Stimulated activated CD4-positive, alpha-beta T cell treated with anti-CD3 and anti-CD28 coated beads, Interleukin-2, amount 100 ng/mL, for 48 hours (primary cell): Measurements from ENCODE around the gene CCRL2.
"Not testable (repeated sequence)": the region's sequence is repeated elsewhere in the genome, so short reads cannot be mapped to it uniquely, and the experiment has no call there.

Experiments used
- DNase-seq, 2 donors: peaks; one replicate each; pipeline ENCODE4 v3.0.0-alpha.2; 2020

Gene CCRL2

GRCh38 chr3:46429671-46430070, 22.6 kb downstream of the CCRL2 start:
- no peak for DNase-seq

GRCh38 chr3:46430879-46431278, 23.8 kb downstream of the CCRL2 start:
- not testable (repeated sequence) for DNase-seq

- not testable (repeated sequence) for DNase-seq
Observed at GRCh38 chr3:46431905-46432304, 24.8 kb downstream of the CCRL2 start.

GRCh38 chr3:46433118-46433517, 26.1 kb downstream of the CCRL2 start:
- not testable (repeated sequence) for DNase-seq

GRCh38 chr3:46433841-46434240, 26.8 kb downstream of the CCRL2 start:
- DNase-seq: no peak

GRCh38 chr3:46435081-46435726, 28.1 kb downstream of the CCRL2 start:
- no peak for DNase-seq

GRCh38 chr3:46438831-46439230, 31.8 kb downstream of the CCRL2 start:
- no peak for DNase-seq

- peak in 1 of 2 donors; percentile 7 for DNase-seq
Observed at GRCh38 chr3:46440531-46441294, 33.7 kb downstream of the CCRL2 start.

- peak; percentile 33 to 55 for DNase-seq
Observed at GRCh38 chr3:46442576-46443530, 35.8 kb downstream of the CCRL2 start.

GRCh38 chr3:46447228-46447985, 40.3 kb downstream of the CCRL2 start:
- no peak for DNase-seq

GRCh38 chr3:46448721-46449120, 41.7 kb downstream of the CCRL2 start:
- no peak for DNase-seq

GRCh38 chr3:46449755-46450552, 42.9 kb downstream of the CCRL2 start:
- no peak for DNase-seq

- no peak for DNase-seq
Observed at GRCh38 chr3:46453526-46454208, 46.6 kb downstream of the CCRL2 start.

- no peak for DNase-seq
Observed at GRCh38 chr3:46454209-46454595, 47.1 kb downstream of the CCRL2 start.

GRCh38 chr3:46454606-46455005, 47.5 kb downstream of the CCRL2 start:
- DNase-seq: no peak

- DNase-seq: no peak
Observed at GRCh38 chr3:46455231-46456115, 48.4 kb downstream of the CCRL2 start.

- DNase-seq: no peak
Observed at GRCh38 chr3:46456118-46456517, 49.1 kb downstream of the CCRL2 start.
